Activated T-helper 1 cell treated with anti-CD3 and anti-CD28 coated beads, Interleukin-12 subunit alpha, Interleukin-12 subunit beta, Interleukin-2, Interleukin-4 antibody, amounts not matched to agents 30 ng/mL and 10 ng/mL and 1 ng/mL, durations not matched to agents 14 hours and 24 hours and 36 hours (primary cell): ENCODE results near the gene PPP1R27. TPM values are rescaled to one million over a fixed set of nuclear protein-coding genes. Genes with fewer than 3 reads are reported as not detected.

Experiments used
- DNase-seq: peaks from one replicate; pipeline ENCODE4 v3.0.0; 2021; ENCODE audit warnings: low spot score
- H3K27ac Mint-ChIP-seq: one replicate; pipeline ENCODE4 v1.8.0; 2021; ENCODE audit warnings: mild to moderate bottlenecking, mixed read lengths
- H3K27me3 Mint-ChIP-seq: one replicate; pipeline ENCODE4 v1.8.0; 2022; ENCODE audit warnings: mild to moderate bottlenecking, moderate library complexity, mixed read lengths; ENCODE audit not compliant: insufficient read depth
- H3K36me3 Mint-ChIP-seq: one replicate; pipeline ENCODE4 v1.8.0; 2021; ENCODE audit warnings: low read depth, mixed read lengths
- H3K4me1 Mint-ChIP-seq: one replicate; pipeline ENCODE4 v1.8.0; 2021; ENCODE audit warnings: low read depth, mixed read lengths
- H3K4me3 Mint-ChIP-seq: one replicate; pipeline ENCODE4 v1.8.0; 2021; ENCODE audit warnings: mild to moderate bottlenecking, moderate library complexity, mixed read lengths
- H3K9me3 Mint-ChIP-seq: one replicate; pipeline ENCODE4 v1.8.0; 2021; ENCODE audit warnings: mixed read lengths
- intact Hi-C: fragments of 100-400 bp; cut with micrococcal nuclease; formaldehyde crosslinking; loops from one replicate; pipeline ENCODE4 v1.15.1; 2024
- total RNA-seq: library from RNA; stranded (reverse); gene quantifications from 2 replicates; pipeline ENCODE4 v1.2.3, GENCODE V29; 2022

Gene PPP1R27
- total RNA-seq, 1 donor from 2014 or later: not detected

DNA sequence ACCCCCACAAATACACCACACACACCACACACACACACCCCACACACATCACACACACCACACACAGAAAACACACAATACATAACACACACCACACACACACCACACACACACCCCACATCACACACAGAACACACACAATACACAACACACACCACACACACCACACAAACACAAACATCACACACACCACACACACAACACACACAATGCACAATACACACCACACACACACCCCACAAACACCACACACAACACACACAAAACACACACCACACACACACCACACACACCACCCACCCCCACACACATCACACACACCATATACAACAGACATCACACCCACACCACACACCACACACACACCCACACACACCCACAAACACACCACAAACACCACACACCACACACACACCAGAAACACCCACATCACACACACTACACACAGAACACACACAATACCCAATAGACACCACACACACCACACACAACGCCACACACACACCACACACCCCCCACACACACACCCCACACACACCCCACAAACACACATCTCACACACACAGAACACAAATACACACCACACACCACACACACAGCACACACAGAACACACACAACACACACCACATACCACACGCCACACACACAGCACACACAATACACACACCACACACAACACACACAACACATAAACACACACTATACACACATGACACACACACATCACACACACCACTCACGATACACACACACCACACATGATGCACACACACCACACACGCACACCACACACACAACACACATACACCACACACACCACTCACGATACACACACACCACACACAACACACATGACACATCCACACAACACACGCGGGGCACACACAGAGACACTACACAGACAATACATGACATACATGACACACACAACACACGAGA is 41.9 kb downstream of the PPP1R27 start:
- Mint-ChIP-seq H3K27ac (no peak overlapping the region), H3K9me3 (no peaks in the 10 kb centered on the region), H3K36me3 (no peaks in the 10 kb centered on the region), H3K27me3 (peaks cover 2% of the 10 kb centered on the region), H3K4me1 (no peaks in the 10 kb centered on the region), H3K4me3 (no peak overlapping the region)
- intact Hi-C loops: no loop called here
- DNase-seq: no peak

Other genes with a start within 250 kb of the PPP1R27 start
- gene NPLOC4, start 197.9 kb downstream of the PPP1R27 start, total RNA-seq: 138 and 157 TPM in 2 replicates
- 0.21 and 0.66 TPM in 2 replicates for gene TSPAN10, start 197.9 kb downstream of the PPP1R27 start, total RNA-seq
- 5.8 and 8.7 TPM in 2 replicates for gene PDE6G, start 178.5 kb downstream of the PPP1R27 start, total RNA-seq
- gene OXLD1, start 168.4 kb downstream of the PPP1R27 start, total RNA-seq: 54.3 and 57.5 TPM in 2 replicates
- 59.3 and 62.1 TPM in 2 replicates for gene CCDC137, start 168.3 kb downstream of the PPP1R27 start, total RNA-seq
- 37.6 and 40.0 TPM in 2 replicates for gene ARL16, start 151.3 kb downstream of the PPP1R27 start, total RNA-seq
- 133 and 144 TPM in 2 replicates for gene HGS, start 151.0 kb downstream of the PPP1R27 start, total RNA-seq
- gene MRPL12, start 131.7 kb downstream of the PPP1R27 start, total RNA-seq: 232 TPM in 2 replicates
- gene SLC25A10, start 122.8 kb downstream of the PPP1R27 start, total RNA-seq: 45.7 and 49.6 TPM in 2 replicates
- gene GCGR, start 30.9 kb downstream of the PPP1R27 start, total RNA-seq: not detected in 2 replicates
- gene MCRIP1, start 1.8 kb downstream of the PPP1R27 start, total RNA-seq: 56.0 and 62.3 TPM in 2 replicates
- gene P4HB, start 25.5 kb upstream of the PPP1R27 start, total RNA-seq: 477 and 487 TPM in 2 replicates
- 701 and 705 TPM in 2 replicates for gene ARHGDIA, start 36.3 kb upstream of the PPP1R27 start, total RNA-seq
- 241 and 249 TPM in 2 replicates for gene ALYREF, start 56.5 kb upstream of the PPP1R27 start, total RNA-seq
- gene ANAPC11, start 56.7 kb upstream of the PPP1R27 start, total RNA-seq: 123 and 124 TPM in 2 replicates
- gene NPB, start 67.2 kb upstream of the PPP1R27 start, total RNA-seq: 0.24 and 0.31 TPM in 2 replicates
- 49.5 and 54.5 TPM in 2 replicates for gene PCYT2, start 76.3 kb upstream of the PPP1R27 start, total RNA-seq
- 53.2 and 57.5 TPM in 2 replicates for gene SIRT7, start 83.1 kb upstream of the PPP1R27 start, total RNA-seq
- 33.8 and 35.5 TPM in 2 replicates for gene MAFG, start 92.7 kb upstream of the PPP1R27 start, total RNA-seq
- 130 and 131 TPM in 2 replicates for gene PYCR1, start 102.2 kb upstream of the PPP1R27 start, total RNA-seq
- 0.08 TPM in 1 of 2 replicates, not detected in the other for gene MYADML2, start 112.2 kb upstream of the PPP1R27 start, total RNA-seq
- 1.5 and 2.4 TPM in 2 replicates for gene NOTUM, start 126.1 kb upstream of the PPP1R27 start, total RNA-seq
- 32.2 and 33.8 TPM in 2 replicates for gene ASPSCR1, start 142.6 kb upstream of the PPP1R27 start, total RNA-seq
- gene CENPX, start 187.8 kb upstream of the PPP1R27 start, total RNA-seq: 109 and 120 TPM in 2 replicates
- gene LRRC45, start 188.3 kb upstream of the PPP1R27 start, total RNA-seq: 37.6 and 37.8 TPM in 2 replicates
- 7.6 and 9.4 TPM in 2 replicates for gene RAC3, start 196.6 kb upstream of the PPP1R27 start, total RNA-seq
- 123 and 125 TPM in 2 replicates for gene DCXR, start 202.6 kb upstream of the PPP1R27 start, total RNA-seq
- 24.1 and 26.8 TPM in 2 replicates for gene RFNG, start 216.8 kb upstream of the PPP1R27 start, total RNA-seq
- gene GPS1, start 216.8 kb upstream of the PPP1R27 start, total RNA-seq: 112 and 124 TPM in 2 replicates
- gene DUS1L, start 230.8 kb upstream of the PPP1R27 start, total RNA-seq: 231 and 235 TPM in 2 replicates